ENCODE results near the gene CKAP2L. TPM values are rescaled to one million over a fixed set of nuclear protein-coding genes. Genes with fewer than 3 reads are reported as not detected.

CKAP2L gene
- total RNA-seq, 1 donor from 2014 or later, result 11.5 TPM

DNA sequence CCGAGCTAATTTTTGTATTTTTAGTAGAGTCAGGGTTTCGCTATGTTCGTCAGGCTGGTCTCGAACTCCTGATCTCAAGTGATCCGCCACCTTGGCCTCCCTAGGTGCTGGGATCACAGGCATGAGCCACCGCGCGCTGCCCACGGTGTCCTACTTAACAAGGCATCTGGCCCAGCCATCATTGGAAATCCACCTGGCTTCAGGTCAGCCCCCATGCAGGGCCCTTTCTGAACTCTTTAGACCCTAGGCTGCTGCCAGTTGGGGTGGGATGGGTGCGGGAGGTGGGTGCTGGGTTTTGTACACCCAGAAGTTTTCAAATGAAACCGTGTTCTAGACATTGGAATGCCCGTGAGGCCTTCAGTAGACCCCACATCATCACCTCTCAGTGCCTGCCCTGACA is 70.2 kb downstream of the CKAP2L start:
- Mint-ChIP-seq H3K4me1 (ENCODE audit: low read depth) (peaks cover 2% of the 10 kb centered on the region), H3K36me3 (ENCODE audit: insufficient read depth) (no peaks in the 10 kb centered on the region), H3K27me3 (peaks cover 3% of the 10 kb centered on the region), H3K9me3 (ENCODE audit: low read depth) (no peaks in the 10 kb centered on the region), H3K27ac (no peak overlapping the region), H3K4me3 (ENCODE audit: low read depth) (no peak overlapping the region)
- TF ChIP-seq, protein P1, sequence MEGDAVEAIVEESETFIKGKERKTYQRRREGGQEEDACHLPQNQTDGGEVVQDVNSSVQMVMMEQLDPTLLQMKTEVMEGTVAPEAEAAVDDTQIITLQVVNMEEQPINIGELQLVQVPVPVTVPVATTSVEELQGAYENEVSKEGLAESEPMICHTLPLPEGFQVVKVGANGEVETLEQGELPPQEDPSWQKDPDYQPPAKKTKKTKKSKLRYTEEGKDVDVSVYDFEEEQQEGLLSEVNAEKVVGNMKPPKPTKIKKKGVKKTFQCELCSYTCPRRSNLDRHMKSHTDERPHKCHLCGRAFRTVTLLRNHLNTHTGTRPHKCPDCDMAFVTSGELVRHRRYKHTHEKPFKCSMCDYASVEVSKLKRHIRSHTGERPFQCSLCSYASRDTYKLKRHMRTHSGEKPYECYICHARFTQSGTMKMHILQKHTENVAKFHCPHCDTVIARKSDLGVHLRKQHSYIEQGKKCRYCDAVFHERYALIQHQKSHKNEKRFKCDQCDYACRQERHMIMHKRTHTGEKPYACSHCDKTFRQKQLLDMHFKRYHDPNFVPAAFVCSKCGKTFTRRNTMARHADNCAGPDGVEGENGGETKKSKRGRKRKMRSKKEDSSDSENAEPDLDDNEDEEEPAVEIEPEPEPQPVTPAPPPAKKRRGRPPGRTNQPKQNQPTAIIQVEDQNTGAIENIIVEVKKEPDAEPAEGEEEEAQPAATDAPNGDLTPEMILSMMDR (IDR thresholded peaks at IDR 0.05; ENCODE audit: unreplicated experiment), result no peak
- no peak for DNase-seq (ENCODE audit: low spot score, unreplicated experiment)

DNA sequence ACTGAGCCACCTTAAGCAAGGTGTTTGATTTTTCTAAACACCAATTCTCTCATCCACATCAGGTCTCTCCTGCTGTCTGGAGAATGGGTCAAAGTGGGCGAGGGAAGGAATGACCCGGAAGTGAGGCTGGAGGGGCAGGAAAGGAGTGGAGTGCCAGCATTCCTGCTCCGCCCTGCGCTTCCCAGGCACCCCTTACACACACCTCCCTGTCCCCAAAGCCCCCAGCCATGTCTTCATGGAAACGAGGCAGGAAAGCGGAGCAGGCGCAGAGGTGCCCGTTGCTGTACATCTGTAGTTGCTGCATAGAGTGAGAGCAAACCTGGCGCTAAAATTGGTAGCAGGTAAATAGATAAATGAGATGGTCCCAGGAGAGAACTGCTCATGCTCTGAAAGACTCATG is 70.8 kb downstream of the CKAP2L start:
- Mint-ChIP-seq H3K27ac (no peak overlapping the region), H3K4me3 (ENCODE audit: low read depth) (no peak overlapping the region), H3K36me3 (ENCODE audit: insufficient read depth) (no peaks in the 10 kb centered on the region), H3K9me3 (ENCODE audit: low read depth) (no peaks in the 10 kb centered on the region), H3K4me1 (ENCODE audit: low read depth) (peaks cover 2% of the 10 kb centered on the region), H3K27me3 (peaks cover 3% of the 10 kb centered on the region)
- DNase-seq (ENCODE audit: low spot score, unreplicated experiment), result no peak
- TF ChIP-seq, protein P1 (IDR thresholded peaks at IDR 0.05; ENCODE audit: unreplicated experiment), result no peak

DNA sequence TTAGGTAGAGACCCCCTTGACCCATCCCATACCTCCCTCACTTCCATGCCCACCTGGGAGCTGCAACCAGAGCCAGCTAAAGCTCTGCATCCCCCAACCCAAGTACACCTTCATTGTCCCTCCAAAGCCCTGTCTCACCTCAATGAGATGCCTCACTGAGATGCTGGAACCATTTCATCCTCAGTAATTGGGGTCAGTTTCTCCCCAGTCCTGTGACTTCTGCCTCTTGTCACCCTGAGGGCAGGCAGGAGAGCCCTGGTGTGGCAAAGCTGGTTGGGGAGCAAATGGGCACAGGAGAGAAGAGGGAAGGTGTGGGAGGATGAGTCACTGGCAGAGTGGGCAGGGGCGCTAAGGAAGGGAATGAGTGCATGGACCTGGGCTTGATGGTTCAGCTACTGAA is 71.5 kb downstream of the CKAP2L start:
- H3K27ac Mint-ChIP-seq, result no peak overlapping the region
- H3K9me3 Mint-ChIP-seq (ENCODE audit: low read depth), result no peaks in the 10 kb centered on the region
- H3K27me3 Mint-ChIP-seq, result peaks cover 3% of the 10 kb centered on the region
- TF ChIP-seq, protein P1 (IDR thresholded peaks at IDR 0.05; ENCODE audit: unreplicated experiment), result no peak
- peaks cover 2% of the 10 kb centered on the region for H3K4me1 Mint-ChIP-seq (ENCODE audit: low read depth)
- DNase-seq (ENCODE audit: low spot score, unreplicated experiment), result no peak
- no peaks in the 10 kb centered on the region for H3K36me3 Mint-ChIP-seq (ENCODE audit: insufficient read depth)
- no peak overlapping the region for H3K4me3 Mint-ChIP-seq (ENCODE audit: low read depth)

DNA sequence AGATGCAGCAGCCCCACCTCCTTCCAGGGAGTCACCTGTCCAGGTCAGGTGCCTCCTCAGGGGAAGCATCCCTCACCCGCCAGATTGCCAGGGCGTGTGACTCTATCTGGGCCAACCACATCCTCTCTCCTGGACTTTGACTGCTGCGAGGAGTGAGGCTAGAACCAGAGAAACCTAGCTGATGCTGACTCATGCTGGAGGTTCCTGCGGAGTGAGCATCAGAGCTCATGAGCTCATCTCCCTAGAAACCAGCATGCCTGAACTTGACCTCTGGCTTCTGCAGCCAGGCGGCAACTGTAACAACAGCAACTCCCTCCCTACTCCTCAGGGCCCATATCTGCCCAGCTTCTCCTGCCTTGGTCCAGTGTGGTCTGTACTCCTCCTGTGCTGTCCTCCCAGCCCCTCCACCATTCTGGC is 71.9 kb downstream of the CKAP2L start:
- Mint-ChIP-seq H3K4me3 (ENCODE audit: low read depth) (no peak overlapping the region), H3K4me1 (ENCODE audit: low read depth) (peaks cover 2% of the 10 kb centered on the region), H3K27ac (no peak overlapping the region), H3K36me3 (ENCODE audit: insufficient read depth) (no peaks in the 10 kb centered on the region), H3K27me3 (peaks cover 3% of the 10 kb centered on the region), H3K9me3 (ENCODE audit: low read depth) (no peaks in the 10 kb centered on the region)
- no peak for DNase-seq (ENCODE audit: low spot score, unreplicated experiment)
- TF ChIP-seq, protein P1 (IDR thresholded peaks at IDR 0.05; ENCODE audit: unreplicated experiment), result no peak

DNA sequence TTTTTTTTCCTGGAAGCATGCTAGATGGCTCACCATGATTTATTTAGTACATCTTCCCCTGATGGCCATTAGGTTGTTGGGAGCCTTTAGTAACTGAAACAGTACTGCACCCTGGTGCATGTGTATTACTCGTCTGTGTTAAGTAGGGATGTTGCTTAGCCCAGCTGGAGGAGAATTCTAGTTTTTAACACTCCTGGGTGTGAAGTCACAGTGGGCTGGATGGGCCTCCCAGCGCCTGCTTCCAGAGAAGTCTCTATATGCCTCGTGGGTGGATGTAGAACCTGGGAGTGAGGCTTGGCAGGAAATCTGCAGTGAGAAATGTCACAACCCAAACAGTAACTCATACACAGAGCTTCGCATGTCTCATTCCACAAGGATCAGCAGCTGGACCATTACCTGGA is 72.5 kb downstream of the CKAP2L start:
- TF ChIP-seq, protein P1 (IDR thresholded peaks at IDR 0.05; ENCODE audit: unreplicated experiment), result no peak
- no peak overlapping the region for H3K27ac Mint-ChIP-seq

More for the DNA sequence above, 72.5 kb downstream of the CKAP2L start:
- DNase-seq (ENCODE audit: low spot score, unreplicated experiment), result no peak
- Mint-ChIP-seq H3K4me3 (ENCODE audit: low read depth) (no peak overlapping the region), H3K4me1 (ENCODE audit: low read depth) (peaks cover 2% of the 10 kb centered on the region), H3K9me3 (ENCODE audit: low read depth) (no peaks in the 10 kb centered on the region), H3K27me3 (peaks cover 3% of the 10 kb centered on the region), H3K36me3 (ENCODE audit: insufficient read depth) (no peaks in the 10 kb centered on the region)

Data from progenitor cell of endocrine pancreas (in vitro differentiated cells).